Measurements from ENCODE around the gene CCDC38. TPM values are rescaled to one million over a fixed set of nuclear protein-coding genes. Genes with fewer than 3 reads are reported as not detected.

Gene CCDC38
- total RNA-seq, 1 experiment from 2014 or later = not detected

DNA sequence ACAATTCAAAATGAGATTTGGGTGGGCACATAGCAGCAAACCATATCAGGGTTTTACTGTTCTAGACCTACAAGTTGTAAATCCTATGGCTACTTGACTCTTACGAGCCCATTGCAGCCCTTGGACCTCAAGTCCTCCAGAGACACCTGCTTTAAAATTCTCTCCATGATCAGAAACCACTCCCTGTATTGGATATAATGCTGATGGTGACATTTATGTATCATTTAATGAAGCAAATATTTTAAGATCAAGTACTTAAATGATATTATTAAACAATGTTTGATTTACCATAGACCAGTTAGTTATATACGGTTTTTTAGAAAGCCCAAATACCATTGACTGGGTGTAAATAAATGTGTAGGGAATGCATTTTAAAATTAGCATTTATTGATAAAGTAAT is 24.9 kb upstream of the CCDC38 start (continued):
- TF ChIP-seq MYBL2 (CRISPR knock-in tag; IDR thresholded peaks at IDR 0.05) (no peak), SMAD3 (CRISPR knock-in tag; IDR thresholded peaks at IDR 0.05; ENCODE audit: borderline replicate concordance) (no peak), TCF7 (CRISPR knock-in tag; IDR thresholded peaks at IDR 0.05; ENCODE audit: low read depth) (no peak), NR1H2 (CRISPR knock-in tag; IDR thresholded peaks at IDR 0.05) (no peak)

DNA sequence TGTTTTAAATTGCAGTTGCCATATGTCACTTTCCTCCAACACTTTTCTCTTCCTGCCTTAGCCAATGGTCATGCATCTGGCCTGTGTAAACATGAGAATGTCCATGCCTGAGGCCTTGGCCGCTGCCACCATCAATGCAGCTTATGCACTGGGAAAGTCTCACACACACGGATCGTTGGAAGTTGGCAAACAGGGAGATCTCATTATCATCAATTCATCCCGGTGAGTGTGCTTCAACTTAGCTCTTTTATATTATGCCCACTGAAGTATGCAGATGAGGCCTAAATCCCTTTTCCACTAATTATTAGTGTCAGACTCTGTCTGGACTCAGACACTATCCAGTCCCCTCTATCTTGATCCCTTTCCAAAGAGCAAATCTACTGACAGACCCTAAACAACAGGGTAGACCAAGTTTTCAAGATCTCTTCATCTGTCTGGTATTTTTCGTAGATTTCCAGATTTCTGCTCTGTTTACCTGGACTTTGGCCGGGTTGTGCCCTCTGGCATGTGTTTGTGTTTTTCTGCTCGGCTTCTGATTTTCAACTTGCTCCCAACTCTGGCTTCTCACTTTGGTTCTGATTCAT is 24.0 kb upstream of the CCDC38 start:
- DNase-seq (ENCODE audit: low spot score) = no peak
- H3K4me1 Mint-ChIP-seq = peaks cover 18% of the 10 kb centered on the region
- CTCF ChIA-PET = interaction anchor here (1.8 kb wide), 1 partner anchor 32 kb away, joined by 5 read pairs; no protein-coding TSS in a partner anchor
- H3K27me3 Mint-ChIP-seq (ENCODE audit: low read depth) = peaks cover 4% of the 10 kb centered on the region; the same call in 1 of the 2 replicates
- peaks cover 10% of the 10 kb centered on the region for H3K36me3 Mint-ChIP-seq
- no peak for ATAC-seq
- TF ChIP-seq TEAD4 (CRISPR knock-in tag; IDR thresholded peaks at IDR 0.05) = no peak
- TF ChIP-seq, protein P1, sequence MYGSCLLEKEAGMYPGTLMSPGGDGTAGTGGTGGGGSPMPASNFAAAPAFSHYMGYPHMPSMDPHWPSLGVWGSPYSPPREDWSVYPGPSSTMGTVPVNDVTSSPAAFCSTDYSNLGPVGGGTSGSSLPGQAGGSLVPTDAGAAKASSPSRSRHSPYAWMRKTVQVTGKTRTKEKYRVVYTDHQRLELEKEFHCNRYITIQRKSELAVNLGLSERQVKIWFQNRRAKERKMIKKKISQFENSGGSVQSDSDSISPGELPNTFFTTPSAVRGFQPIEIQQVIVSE (CRISPR knock-in tag; IDR thresholded peaks at IDR 0.05; ENCODE audit: borderline replicate concordance) = no peak
- TF ChIP-seq NR2C2 (CRISPR knock-in tag; IDR thresholded peaks at IDR 0.05) = no peak
- TF ChIP-seq, protein P2, sequence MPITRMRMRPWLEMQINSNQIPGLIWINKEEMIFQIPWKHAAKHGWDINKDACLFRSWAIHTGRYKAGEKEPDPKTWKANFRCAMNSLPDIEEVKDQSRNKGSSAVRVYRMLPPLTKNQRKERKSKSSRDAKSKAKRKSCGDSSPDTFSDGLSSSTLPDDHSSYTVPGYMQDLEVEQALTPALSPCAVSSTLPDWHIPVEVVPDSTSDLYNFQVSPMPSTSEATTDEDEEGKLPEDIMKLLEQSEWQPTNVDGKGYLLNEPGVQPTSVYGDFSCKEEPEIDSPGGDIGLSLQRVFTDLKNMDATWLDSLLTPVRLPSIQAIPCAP (CRISPR knock-in tag; IDR thresholded peaks at IDR 0.05) = no peak
- TF ChIP-seq ZNF232 (CRISPR knock-in tag; IDR thresholded peaks at IDR 0.05) = no peak
- no peak for TF ChIP-seq ZNF671 (CRISPR knock-in tag; IDR thresholded peaks at IDR 0.05)
- peak; percentile 55 for TF ChIP-seq GABPB1 (CRISPR knock-in tag; IDR thresholded peaks at IDR 0.05)
- TF ChIP-seq, protein P3, sequence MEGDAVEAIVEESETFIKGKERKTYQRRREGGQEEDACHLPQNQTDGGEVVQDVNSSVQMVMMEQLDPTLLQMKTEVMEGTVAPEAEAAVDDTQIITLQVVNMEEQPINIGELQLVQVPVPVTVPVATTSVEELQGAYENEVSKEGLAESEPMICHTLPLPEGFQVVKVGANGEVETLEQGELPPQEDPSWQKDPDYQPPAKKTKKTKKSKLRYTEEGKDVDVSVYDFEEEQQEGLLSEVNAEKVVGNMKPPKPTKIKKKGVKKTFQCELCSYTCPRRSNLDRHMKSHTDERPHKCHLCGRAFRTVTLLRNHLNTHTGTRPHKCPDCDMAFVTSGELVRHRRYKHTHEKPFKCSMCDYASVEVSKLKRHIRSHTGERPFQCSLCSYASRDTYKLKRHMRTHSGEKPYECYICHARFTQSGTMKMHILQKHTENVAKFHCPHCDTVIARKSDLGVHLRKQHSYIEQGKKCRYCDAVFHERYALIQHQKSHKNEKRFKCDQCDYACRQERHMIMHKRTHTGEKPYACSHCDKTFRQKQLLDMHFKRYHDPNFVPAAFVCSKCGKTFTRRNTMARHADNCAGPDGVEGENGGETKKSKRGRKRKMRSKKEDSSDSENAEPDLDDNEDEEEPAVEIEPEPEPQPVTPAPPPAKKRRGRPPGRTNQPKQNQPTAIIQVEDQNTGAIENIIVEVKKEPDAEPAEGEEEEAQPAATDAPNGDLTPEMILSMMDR (IDR thresholded peaks at IDR 0.05) = no peak
- TF ChIP-seq JAZF1 (CRISPR knock-in tag; IDR thresholded peaks at IDR 0.05) = no peak
- POLR2A ChIA-PET = no interaction called here
- no peak overlapping the region for H3K4me3 Mint-ChIP-seq
- peaks cover 11% of the 10 kb centered on the region for H3K9me3 Mint-ChIP-seq
- no peak overlapping the region for H3K27ac Mint-ChIP-seq

DNA sequence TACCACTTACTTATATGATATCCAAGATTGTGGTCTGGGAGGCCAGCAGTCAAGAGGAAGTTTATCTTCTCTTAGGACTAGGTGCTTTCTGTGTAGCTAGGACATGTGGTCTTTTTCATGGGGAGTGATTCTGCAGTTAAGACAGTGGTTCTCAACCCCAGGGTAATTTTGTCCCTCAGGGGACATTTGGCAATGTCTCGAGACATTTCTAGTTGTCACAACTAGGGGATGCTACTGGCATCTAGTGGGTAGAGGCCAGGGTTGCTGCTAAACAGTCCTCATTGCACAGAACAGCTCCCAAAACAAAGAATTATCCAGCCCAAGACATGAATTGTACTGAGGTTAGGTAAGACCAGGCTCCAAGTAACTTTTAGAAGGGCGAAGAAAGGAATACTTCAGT is 20.7 kb upstream of the CCDC38 start:
- POLR2A ChIA-PET = no interaction called here
- H3K9me3 Mint-ChIP-seq = no peaks in the 10 kb centered on the region
- peaks cover 6% of the 10 kb centered on the region for H3K4me1 Mint-ChIP-seq
- CTCF ChIA-PET = interaction anchor here (1.0 to 2.8 kb wide), 4 partner anchors 20 to 252 kb away, joined by 3 to 13 read pairs (median 7); partner anchors contain the start of genes AMDHD1 and CCDC38
- H3K4me3 Mint-ChIP-seq = no peak overlapping the region
- no peak for DNase-seq (ENCODE audit: low spot score)
- H3K27me3 Mint-ChIP-seq (ENCODE audit: low read depth) = no peaks in the 10 kb centered on the region
- TF ChIP-seq USF2 (CRISPR knock-in tag; IDR thresholded peaks at IDR 0.05) = no peak
- ATAC-seq = peak; percentile 68
- no peak overlapping the region; the same call in 1 of the 2 replicates for H3K27ac Mint-ChIP-seq
- no peaks in the 10 kb centered on the region for H3K36me3 Mint-ChIP-seq

DNA sequence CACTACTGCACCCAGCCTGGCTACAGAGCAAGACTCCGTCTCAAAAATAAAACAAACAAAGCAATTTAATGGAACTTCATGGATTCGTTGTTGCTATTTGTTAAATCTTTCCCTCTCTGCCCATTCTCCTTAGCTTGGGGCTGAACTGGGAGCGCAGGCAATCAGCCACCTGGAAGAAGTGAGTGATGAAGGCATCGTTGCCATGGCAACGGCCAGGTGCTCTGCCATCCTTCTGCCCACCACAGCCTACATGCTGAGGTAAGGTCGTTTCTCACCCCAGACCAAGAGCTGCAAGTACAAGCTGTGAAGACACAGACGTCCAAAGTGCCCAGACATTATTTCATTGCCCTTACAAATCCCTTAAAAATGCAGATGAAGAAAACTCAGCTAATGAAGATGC is 19.8 kb upstream of the CCDC38 start:
- TF ChIP-seq NFATC4 (CRISPR knock-in tag; IDR thresholded peaks at IDR 0.05) (no peak), NR1H2 (CRISPR knock-in tag; IDR thresholded peaks at IDR 0.05) (no peak), ZNF423 (CRISPR knock-in tag; IDR thresholded peaks at IDR 0.05) (no peak)
- Mint-ChIP-seq H3K27me3 (ENCODE audit: low read depth) (no peaks in the 10 kb centered on the region), H3K36me3 (no peaks in the 10 kb centered on the region), H3K27ac (no peak overlapping the region), H3K4me3 (no peak overlapping the region), H3K4me1 (peaks cover 8% of the 10 kb centered on the region), H3K9me3 (no peaks in the 10 kb centered on the region)
- ChIA-PET CTCF (interaction anchor here (0.6 to 2.8 kb wide), 5 partner anchors 19 to 167 kb away, joined by 3 to 13 read pairs (median 5); partner anchors contain the start of genes AMDHD1 and CCDC38), POLR2A (no interaction called here)
- no peak for DNase-seq (ENCODE audit: low spot score)
- no peak for ATAC-seq

Measured in WTC11 (cell line).